ENCODE data around the gene CCDC70. TPM values are rescaled to one million over a fixed set of nuclear protein-coding genes. Genes with fewer than 3 reads are reported as not detected.

CCDC70 gene
- total and polyA plus RNA-seq, 4 donors, result 0.36 TPM; not detected in 3

Other genes starting within 250 kb of the CCDC70 start
- 1 to 10 TPM; 6.5 to 6.8 TPM for gene DHRS12, start 57.8 kb upstream of the CCDC70 start, total RNA-seq
- gene DHRS12, start 57.8 kb upstream of the CCDC70 start, polyA plus RNA-seq, result 10 to 100 TPM; 11.8 to 15.5 TPM
- under 1 TPM; 0.14 to 0.42 TPM for gene TMEM272, start 16.8 kb upstream of the CCDC70 start, total RNA-seq
- under 1 TPM; 0.02 to 0.07 TPM for gene TMEM272, start 16.8 kb upstream of the CCDC70 start, polyA plus RNA-seq
- 10 to 100 TPM; 34.1 to 37.7 TPM for gene ATP7B, start 149.5 kb downstream of the CCDC70 start, total RNA-seq
- gene ATP7B, start 149.5 kb downstream of the CCDC70 start, polyA plus RNA-seq, result 10 to 100 TPM in 1 of 2 donors, 1 to 10 TPM in 1; 8.0 to 10.1 TPM
- 10 to 100 TPM; 14.3 to 34.5 TPM for gene ALG11, start 150.4 kb downstream of the CCDC70 start, total RNA-seq
- gene ALG11, start 150.4 kb downstream of the CCDC70 start, polyA plus RNA-seq, result 1 to 10 TPM; 5.4 to 9.5 TPM
- gene UTP14C, start 162.7 kb downstream of the CCDC70 start, total RNA-seq, result 10 to 100 TPM; 13.1 to 18.7 TPM
- 1 to 10 TPM; 5.8 to 6.1 TPM for gene UTP14C, start 162.7 kb downstream of the CCDC70 start, polyA plus RNA-seq

Data from liver (tissue), 4 donors.